IMR-90 (cell line): ENCODE measurements around the gene CYP8B1. TPM values are rescaled to one million over a fixed set of nuclear protein-coding genes. Genes with fewer than 3 reads are reported as not detected.

Source experiments
- ATAC-seq: fragments of 200-7000 bp; cut with Tn5 transposase; 2 replicates; pipeline ENCODE4 v1.9.1; 2020; ENCODE audit warnings: low read depth, mild to moderate bottlenecking, moderate library complexity
- BruUV-seq: library from RNA; stranded (reverse); fragments of 400-500 nt; replicated peaks from 2 replicates; lab custom pipeline; 2021; lab: Mats Ljungman, UMichigan
- CTCF ChIA-PET: fragments of 300-600 bp; formaldehyde crosslinking; extraction: SDS; loops from one replicate; lab custom pipeline; 2021; ENCODE audit warnings: antibody characterized with exemption; lab: Yijun Ruan, JAX
- POLR2A ChIA-PET: fragments of 300-600 bp; sonication (Branson Sonifier 250); formaldehyde crosslinking; loops from one replicate; lab custom pipeline; 2022; ENCODE audit warnings: antibody characterized with exemption; ENCODE audit not compliant: unreplicated experiment; lab: Charles Lee
- DNase-seq: peaks from one replicate; pipeline ENCODE4 v3.0.0; 2013
- H2AFZ ChIP-seq: replicated peaks from 2 replicates; pipeline ENCODE3; 2013; ENCODE audit warnings: low read length, mild to moderate bottlenecking; ENCODE audit not compliant: poor library complexity
- H2AK5ac ChIP-seq: 2 replicates; pipeline ENCODE4 v1.6.1; 2013; ENCODE audit warnings: low read depth, low read length, inconsistent platforms
- H2AK9ac ChIP-seq: replicated peaks from 2 replicates; pipeline ENCODE3; 2013; ENCODE audit warnings: mild to moderate bottlenecking, low read depth, low read length, moderate library complexity; ENCODE audit not compliant: poor library complexity
- H2BK120ac ChIP-seq: 2 replicates; pipeline ENCODE4 v1.6.1; 2013; ENCODE audit warnings: low read depth, low read length, inconsistent platforms
- H2BK15ac ChIP-seq: 3 replicates; pipeline ENCODE4 v1.6.1; 2013; ENCODE audit warnings: low read depth, low read length, inconsistent platforms
- H2BK20ac ChIP-seq: 2 replicates; pipeline ENCODE4 v1.6.1; 2013; ENCODE audit warnings: low read depth, mild to moderate bottlenecking, inconsistent platforms, low read length, moderate library complexity
- H2BK5ac ChIP-seq: 2 replicates; pipeline ENCODE4 v1.6.1; 2013; ENCODE audit warnings: mild to moderate bottlenecking, low read depth, low read length, inconsistent platforms; ENCODE audit not compliant: poor library complexity, severe bottlenecking
- H3K14ac ChIP-seq: replicated peaks from 2 replicates; pipeline ENCODE4 v1.6.1; 2013; ENCODE audit warnings: low read depth, low read length, inconsistent platforms
- H3K18ac ChIP-seq: 2 replicates; pipeline ENCODE4 v1.6.1; 2013; ENCODE audit warnings: low read depth, low read length, control low read depth
- H3K23ac ChIP-seq: 2 replicates; pipeline ENCODE4 v1.6.1; 2013; ENCODE audit warnings: low read depth, low read length, inconsistent platforms
- H3K27ac ChIP-seq: 2 replicates; pipeline ENCODE4 v1.5.1; 2013; ENCODE audit warnings: mild to moderate bottlenecking, control low read depth, low read length; ENCODE audit not compliant: insufficient read depth
- H3K27me3 ChIP-seq: 2 replicates; pipeline ENCODE4 v1.6.1; 2013; ENCODE audit warnings: low read length; ENCODE audit not compliant: control insufficient read depth, insufficient read depth
- H3K36me3 ChIP-seq: 2 replicates; pipeline ENCODE4 v1.6.1; 2013; ENCODE audit warnings: low read length, mixed read lengths; ENCODE audit not compliant: control insufficient read depth, insufficient read depth
- H3K4ac ChIP-seq: 2 replicates; pipeline ENCODE4 v1.6.1; 2013; ENCODE audit warnings: low read depth, low read length, inconsistent platforms
- H3K4me1 ChIP-seq: 2 replicates; pipeline ENCODE4 v1.6.1; 2013; ENCODE audit warnings: low read length, mixed read lengths; ENCODE audit not compliant: control insufficient read depth, insufficient read depth
- H3K4me2 ChIP-seq: 2 replicates; pipeline ENCODE4 v1.6.1; 2013; ENCODE audit warnings: low read depth, mild to moderate bottlenecking, control low read depth, low read length, moderate library complexity
- H3K4me3 ChIP-seq: 2 replicates; pipeline ENCODE4 v1.5.1; 2013; ENCODE audit warnings: low read depth, mild to moderate bottlenecking, control low read depth, low read length, moderate library complexity; ENCODE audit not compliant: insufficient read depth
- H3K56ac ChIP-seq: 2 replicates; pipeline ENCODE4 v1.6.1; 2013; ENCODE audit warnings: low read length, inconsistent platforms; ENCODE audit not compliant: insufficient read depth; ENCODE audit errors: extremely low read depth
- H3K79me1 ChIP-seq, 2 experiments: 2 replicates each; pipeline ENCODE4 v1.6.1; 2013; ENCODE audit warnings: low read length in 2 of 2, inconsistent platforms in 1 of 2, low read depth in 1 of 2
- H3K9ac ChIP-seq: 2 replicates; pipeline ENCODE4 v1.6.1; 2013; ENCODE audit warnings: low read depth, low read length, control low read depth
- H3K9me1 ChIP-seq: 2 replicates; pipeline ENCODE4 v1.6.1; 2013; ENCODE audit warnings: low read length, inconsistent platforms; ENCODE audit not compliant: insufficient read depth
- H3K9me3 ChIP-seq: 2 replicates; pipeline ENCODE4 v1.6.1; 2013; ENCODE audit warnings: low read length; ENCODE audit not compliant: control insufficient read depth, insufficient read depth
- H4K20me1 ChIP-seq: 2 replicates; pipeline ENCODE4 v1.6.1; 2013; ENCODE audit warnings: low read length, inconsistent platforms; ENCODE audit not compliant: insufficient read depth
- H4K5ac ChIP-seq: 2 replicates; pipeline ENCODE4 v1.6.1; 2013; ENCODE audit warnings: mild to moderate bottlenecking, low read depth, low read length, control low read depth
- H4K8ac ChIP-seq, 2 experiments: 2 replicates each; pipeline ENCODE4 v1.6.1; 2013; ENCODE audit warnings: low read depth in 2 of 2, low read length in 2 of 2, control low read depth in 1 of 2, inconsistent platforms in 1 of 2
- H4K91ac ChIP-seq: 2 replicates; pipeline ENCODE4 v1.6.1; 2013; ENCODE audit warnings: low read depth, low read length, inconsistent platforms; ENCODE audit not compliant: insufficient read depth
- BHLHE40 ChIP-seq: fragments of 150-350 bp; IDR thresholded peaks from 2 replicates; pipeline ENCODE4 v1.6.1; 2016; ENCODE audit warnings: mild to moderate bottlenecking, low read depth, low read length
- CEBPB ChIP-seq: IDR thresholded peaks from 2 replicates; pipeline ENCODE4 v1.6.1; 2012; ENCODE audit warnings: low read depth, low read length, improper control_type of control experiment
- CHD1 ChIP-seq: IDR thresholded peaks from 2 replicates; pipeline ENCODE4 v1.6.1; 2012; ENCODE audit warnings: low read depth, low read length, improper control_type of control experiment
- FOS ChIP-seq: fragments of 150-350 bp; IDR thresholded peaks from 2 replicates; pipeline ENCODE4 v1.6.1; 2016; ENCODE audit warnings: low read depth, low read length
- MAFK ChIP-seq: IDR thresholded peaks from 2 replicates; pipeline ENCODE4 v1.6.1; 2012; ENCODE audit warnings: low read depth, low read length, improper control_type of control experiment
- MAZ ChIP-seq: IDR thresholded peaks from 2 replicates; pipeline ENCODE4 v1.6.1; 2012; ENCODE audit warnings: low read depth, mild to moderate bottlenecking, low read length, improper control_type of control experiment, moderate library complexity, borderline replicate concordance
- MXI1 ChIP-seq: IDR thresholded peaks from 2 replicates; pipeline ENCODE4 v1.6.1; 2012; ENCODE audit warnings: low read depth, mild to moderate bottlenecking, low read length, moderate library complexity, borderline replicate concordance
- NFE2L2 ChIP-seq: fragments of 150-350 bp; IDR thresholded peaks from 2 replicates; pipeline ENCODE4 v1.6.1; 2016; ENCODE audit warnings: low read depth, mild to moderate bottlenecking, low read length
- POLR2A ChIP-seq: IDR thresholded peaks from 2 replicates; pipeline ENCODE4 v1.6.1; 2012; ENCODE audit warnings: mild to moderate bottlenecking, low read depth, low read length
- RAD21 ChIP-seq: IDR thresholded peaks from 2 replicates; pipeline ENCODE4 v1.6.1; 2012; ENCODE audit warnings: low read length, improper control_type of control experiment
- RFX5 ChIP-seq: IDR thresholded peaks from 2 replicates; pipeline ENCODE4 v1.8.0; 2012; ENCODE audit warnings: low read depth, mild to moderate bottlenecking, low read length, moderate library complexity
- SMC3 ChIP-seq: fragments of 150-350 bp; IDR thresholded peaks from 2 replicates; pipeline ENCODE4 v1.6.1; 2016; ENCODE audit warnings: low read depth, mild to moderate bottlenecking, antibody characterized with exemption, low read length, moderate library complexity
- WGBS, 2 experiments: methylation state at CpG; one replicate each; pipeline versions ENCODE4 v1.1.5 to v1.1.7; 2013; ENCODE audit warnings: missing lambda C conversion rate in 2 of 2; ENCODE audit not compliant: insufficient read length in 1 of 2; ENCODE audit errors: extremely low coverage in 2 of 2; 5-methylcytosine and 5-hydroxymethylcytosine counted together
- dilution Hi-C: fragments of 300-500 bp; cut with HindIII; formaldehyde crosslinking; loops from one replicate; pipeline ENCODE4 v1.14.3; 2018; ENCODE audit warnings: low sequenced_read_pairs; ENCODE audit not compliant: unreplicated experiment
- in situ Hi-C: fragments of 300-500 bp; cut with MboI; formaldehyde crosslinking; loops from 3 replicates; pipeline ENCODE4 v1.14.3; 2019; ENCODE audit warnings: low sequenced_read_pairs, inconsistent platforms, mixed read lengths
- intact Hi-C: fragments of 100-400 bp; cut with micrococcal nuclease; formaldehyde crosslinking; loops from 2 replicates; pipeline ENCODE4 v1.10.0; 2022
- polyA plus RNA-seq, 3 experiments: library from polyadenylated mRNA; depleted of rRNA; stranded (reverse); fragments of >200 nt; gene quantifications; 2 replicates each; pipeline ENCODE4 v1.2.3, GENCODE V29; 2012; ENCODE audit warnings: low replicate concordance in 1 of 3
- total RNA-seq: library from RNA; depleted of rRNA; stranded (reverse); fragments of >200 nt; gene quantifications from 2 replicates; pipeline ENCODE4 v1.2.3, GENCODE V29; 2012
- TF ChIP-seq, protein P1 (sequence below): fragments of 150-350 bp; IDR thresholded peaks from 2 replicates; pipeline ENCODE4 v1.6.1; 2016; ENCODE audit warnings: low read depth, mild to moderate bottlenecking, low read length, moderate library complexity, borderline replicate concordance
- TF ChIP-seq, protein P2 (sequence below): fragments of 150-350 bp; IDR thresholded peaks from 2 replicates; pipeline ENCODE4 v1.6.1; 2017; ENCODE audit warnings: mild to moderate bottlenecking, antibody characterized with exemption, low read length, low read depth
- TF ChIP-seq, protein P3 (sequence below): conservative IDR thresholded peaks from 2 replicates; pipeline ENCODE4 v1.5.1; 2012; ENCODE audit warnings: mild to moderate bottlenecking, low read depth, low read length, improper control_type of control experiment

The CYP8B1 gene
- total and polyA plus RNA-seq, 2 of the 4 experiments (the other 2 are of a cell fraction), result not detected

DNA sequence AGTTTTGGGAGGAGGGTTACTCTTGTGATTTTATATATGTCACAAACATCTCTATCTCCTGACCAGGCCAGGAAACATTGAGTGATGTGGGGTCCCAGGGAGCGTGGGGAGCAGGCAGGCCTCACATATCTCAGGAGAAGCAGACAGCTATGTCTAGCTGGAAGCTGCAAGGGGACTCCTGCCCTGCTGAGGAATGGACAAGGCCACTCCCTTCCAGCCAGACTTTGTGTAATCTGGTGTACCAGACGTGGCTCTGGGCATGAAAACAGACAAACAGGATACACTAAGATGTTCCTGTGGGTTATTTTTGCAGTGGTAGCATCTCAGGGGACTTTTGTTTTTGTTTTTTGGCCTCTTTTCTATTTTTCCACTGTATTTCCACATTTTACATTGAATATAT, 23.2 kb downstream of the CYP8B1 start:
- no peak overlapping the region for H4K8ac ChIP-seq
- no peak overlapping the region for H2AK5ac ChIP-seq
- no peak overlapping the region for H3K4ac ChIP-seq
- no peak overlapping the region for H3K4me2 ChIP-seq
- H3K4me3 ChIP-seq, result no peak overlapping the region
- no peak overlapping the region for H2BK5ac ChIP-seq
- H3K14ac ChIP-seq, result no peak overlapping the region
- H2AK9ac ChIP-seq, result no peak overlapping the region
- H3K9ac ChIP-seq, result no peak overlapping the region
- H3K27ac ChIP-seq, result no peak overlapping the region
- TF ChIP-seq CEBPB, result no peak
- TF ChIP-seq CHD1, result no peak
- TF ChIP-seq, protein P1, sequence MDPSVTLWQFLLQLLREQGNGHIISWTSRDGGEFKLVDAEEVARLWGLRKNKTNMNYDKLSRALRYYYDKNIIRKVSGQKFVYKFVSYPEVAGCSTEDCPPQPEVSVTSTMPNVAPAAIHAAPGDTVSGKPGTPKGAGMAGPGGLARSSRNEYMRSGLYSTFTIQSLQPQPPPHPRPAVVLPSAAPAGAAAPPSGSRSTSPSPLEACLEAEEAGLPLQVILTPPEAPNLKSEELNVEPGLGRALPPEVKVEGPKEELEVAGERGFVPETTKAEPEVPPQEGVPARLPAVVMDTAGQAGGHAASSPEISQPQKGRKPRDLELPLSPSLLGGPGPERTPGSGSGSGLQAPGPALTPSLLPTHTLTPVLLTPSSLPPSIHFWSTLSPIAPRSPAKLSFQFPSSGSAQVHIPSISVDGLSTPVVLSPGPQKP, result no peak
- TF ChIP-seq, protein P2, sequence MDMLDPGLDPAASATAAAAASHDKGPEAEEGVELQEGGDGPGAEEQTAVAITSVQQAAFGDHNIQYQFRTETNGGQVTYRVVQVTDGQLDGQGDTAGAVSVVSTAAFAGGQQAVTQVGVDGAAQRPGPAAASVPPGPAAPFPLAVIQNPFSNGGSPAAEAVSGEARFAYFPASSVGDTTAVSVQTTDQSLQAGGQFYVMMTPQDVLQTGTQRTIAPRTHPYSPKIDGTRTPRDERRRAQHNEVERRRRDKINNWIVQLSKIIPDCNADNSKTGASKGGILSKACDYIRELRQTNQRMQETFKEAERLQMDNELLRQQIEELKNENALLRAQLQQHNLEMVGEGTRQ, result no peak
- TF ChIP-seq BHLHE40, result no peak
- no peak for TF ChIP-seq MAFK
- no peak for TF ChIP-seq NFE2L2
- TF ChIP-seq, protein P3, sequence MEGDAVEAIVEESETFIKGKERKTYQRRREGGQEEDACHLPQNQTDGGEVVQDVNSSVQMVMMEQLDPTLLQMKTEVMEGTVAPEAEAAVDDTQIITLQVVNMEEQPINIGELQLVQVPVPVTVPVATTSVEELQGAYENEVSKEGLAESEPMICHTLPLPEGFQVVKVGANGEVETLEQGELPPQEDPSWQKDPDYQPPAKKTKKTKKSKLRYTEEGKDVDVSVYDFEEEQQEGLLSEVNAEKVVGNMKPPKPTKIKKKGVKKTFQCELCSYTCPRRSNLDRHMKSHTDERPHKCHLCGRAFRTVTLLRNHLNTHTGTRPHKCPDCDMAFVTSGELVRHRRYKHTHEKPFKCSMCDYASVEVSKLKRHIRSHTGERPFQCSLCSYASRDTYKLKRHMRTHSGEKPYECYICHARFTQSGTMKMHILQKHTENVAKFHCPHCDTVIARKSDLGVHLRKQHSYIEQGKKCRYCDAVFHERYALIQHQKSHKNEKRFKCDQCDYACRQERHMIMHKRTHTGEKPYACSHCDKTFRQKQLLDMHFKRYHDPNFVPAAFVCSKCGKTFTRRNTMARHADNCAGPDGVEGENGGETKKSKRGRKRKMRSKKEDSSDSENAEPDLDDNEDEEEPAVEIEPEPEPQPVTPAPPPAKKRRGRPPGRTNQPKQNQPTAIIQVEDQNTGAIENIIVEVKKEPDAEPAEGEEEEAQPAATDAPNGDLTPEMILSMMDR, result no peak
- no peak for TF ChIP-seq SMC3
- no peak for TF ChIP-seq POLR2A
- TF ChIP-seq FOS, result no peak
- TF ChIP-seq RFX5, result no peak
- no peak for TF ChIP-seq MAZ
- no peak for TF ChIP-seq MXI1
- TF ChIP-seq RAD21, result no peak
- H3K9me1 ChIP-seq, result no peaks in the 10 kb centered on the region
- H2AFZ ChIP-seq, result no peak overlapping the region
- H4K91ac ChIP-seq, result no peak overlapping the region
- H3K36me3 ChIP-seq, result no peaks in the 10 kb centered on the region
- H3K23ac ChIP-seq, result no peak overlapping the region
- no peaks in the 10 kb centered on the region for H3K79me1 ChIP-seq
- ATAC-seq, result no peak
- dilution Hi-C loops (no loop called here), intact Hi-C loops (no loop called here), in situ Hi-C loops (no loop called here)
- no peak overlapping the region for H2BK20ac ChIP-seq
- peaks cover 44% of the 10 kb centered on the region for H3K27me3 ChIP-seq
- H4K5ac ChIP-seq, result no peak overlapping the region
- BruUV-seq, result no TSS peak
- no peak overlapping the region for H3K18ac ChIP-seq
- H2BK120ac ChIP-seq, result no peak overlapping the region
- H3K56ac ChIP-seq, result no peak overlapping the region
- no peaks in the 10 kb centered on the region for H3K9me3 ChIP-seq
- H2BK15ac ChIP-seq, result no peak overlapping the region
- no peaks in the 10 kb centered on the region for H3K4me1 ChIP-seq
- no peaks in the 10 kb centered on the region for H4K20me1 ChIP-seq
- no peak for DNase-seq
- ChIA-PET POLR2A (no interaction called here), CTCF (interaction anchor here (1.0 kb wide), 1 partner anchor 13 kb away, joined by 3 read pairs; no protein-coding TSS in a partner anchor)
- WGBS, 2 experiments, result 0% methylated on average over 1 of the region's 2 CpGs; no CpG with 5 or more reads in 1 of the 2 experiments
